Measurements from ENCODE around the gene TEX26.

TEX26 gene

GRCh38 chr13:30959678-30960077 is 27.2 kb downstream of the TEX26 start:
- Histone ChIP-seq H3K9ac (ENCODE audit: insufficient read length, low read depth) (no peak overlapping the region), H3K27me3 (ENCODE audit: insufficient read depth, insufficient read length) (no peaks in the 10 kb centered on the region), H3K4me1 (ENCODE audit: insufficient read depth, insufficient read length) (no peaks in the 10 kb centered on the region), H3K9me3 (ENCODE audit: insufficient read depth, low read length) (peaks cover 10% of the 10 kb centered on the region), H3K4me3 (ENCODE audit: insufficient read length, low read depth) (no peak overlapping the region), H3K36me3 (ENCODE audit: insufficient read depth, insufficient read length, low read length) (no peaks in the 10 kb centered on the region)
- TF ChIP-seq ZNF274 (IDR thresholded peaks at IDR 0.05; ENCODE audit: low read depth, low read length) (no peak), SUZ12 (IDR thresholded peaks at IDR 0.05; ENCODE audit: extremely low read depth, insufficient read depth, insufficient read length) (no peak), YY1 (IDR thresholded peaks at IDR 0.05; ENCODE audit: insufficient read depth, insufficient read length) (no peak)
- no peak for DNase-seq (ENCODE audit: low read depth, low spot score)

GRCh38 chr13:30963791-30964190 is 31.3 kb downstream of the TEX26 start:
- Histone ChIP-seq H3K4me3 (ENCODE audit: insufficient read length, low read depth) (no peak overlapping the region), H3K4me1 (ENCODE audit: insufficient read depth, insufficient read length) (no peaks in the 10 kb centered on the region), H3K9ac (ENCODE audit: insufficient read length, low read depth) (no peak overlapping the region), H3K36me3 (ENCODE audit: insufficient read depth, insufficient read length, low read length) (no peaks in the 10 kb centered on the region), H3K9me3 (ENCODE audit: insufficient read depth, low read length) (peaks cover 40% of the 10 kb centered on the region), H3K27me3 (ENCODE audit: insufficient read depth, insufficient read length) (no peaks in the 10 kb centered on the region)
- no peak for DNase-seq (ENCODE audit: low read depth, low spot score)
- TF ChIP-seq ZNF274 (IDR thresholded peaks at IDR 0.05; ENCODE audit: low read depth, low read length) (no peak), YY1 (IDR thresholded peaks at IDR 0.05; ENCODE audit: insufficient read depth, insufficient read length) (no peak)

- TF ChIP-seq ZNF274 (IDR thresholded peaks at IDR 0.05; ENCODE audit: low read depth, low read length) (no peak), YY1 (IDR thresholded peaks at IDR 0.05; ENCODE audit: insufficient read depth, insufficient read length) (no peak), SUZ12 (IDR thresholded peaks at IDR 0.05; ENCODE audit: extremely low read depth, insufficient read depth, insufficient read length) (no peak)
- Histone ChIP-seq H3K9ac (ENCODE audit: insufficient read length, low read depth) (no peak overlapping the region), H3K27me3 (ENCODE audit: insufficient read depth, insufficient read length) (no peaks in the 10 kb centered on the region), H3K4me1 (ENCODE audit: insufficient read depth, insufficient read length) (no peaks in the 10 kb centered on the region), H3K4me3 (ENCODE audit: insufficient read length, low read depth) (no peak overlapping the region), H3K9me3 (ENCODE audit: insufficient read depth, low read length) (peaks cover 35% of the 10 kb centered on the region), H3K36me3 (ENCODE audit: insufficient read depth, insufficient read length, low read length) (no peaks in the 10 kb centered on the region)
- no peak for DNase-seq (ENCODE audit: low read depth, low spot score)
Observed at GRCh38 chr13:30965380-30965779, 32.9 kb downstream of the TEX26 start.

- Histone ChIP-seq H3K4me1 (ENCODE audit: insufficient read depth, insufficient read length) (no peaks in the 10 kb centered on the region), H3K9me3 (ENCODE audit: insufficient read depth, low read length) (peaks cover 30% of the 10 kb centered on the region), H3K27me3 (ENCODE audit: insufficient read depth, insufficient read length) (no peaks in the 10 kb centered on the region), H3K9ac (ENCODE audit: insufficient read length, low read depth) (no peak overlapping the region), H3K36me3 (ENCODE audit: insufficient read depth, insufficient read length, low read length) (no peaks in the 10 kb centered on the region), H3K4me3 (ENCODE audit: insufficient read length, low read depth) (no peak overlapping the region)
- no peak for DNase-seq (ENCODE audit: low read depth, low spot score)
- TF ChIP-seq ZNF274 (IDR thresholded peaks at IDR 0.05; ENCODE audit: low read depth, low read length): no peak
- TF ChIP-seq SUZ12 (IDR thresholded peaks at IDR 0.05; ENCODE audit: extremely low read depth, insufficient read depth, insufficient read length): no peak
- no peak for TF ChIP-seq YY1 (IDR thresholded peaks at IDR 0.05; ENCODE audit: insufficient read depth, insufficient read length)
Observed at GRCh38 chr13:30966101-30966500, 33.6 kb downstream of the TEX26 start.

- Histone ChIP-seq H3K9ac (ENCODE audit: insufficient read length, low read depth) (no peak overlapping the region), H3K27me3 (ENCODE audit: insufficient read depth, insufficient read length) (no peaks in the 10 kb centered on the region), H3K4me3 (ENCODE audit: insufficient read length, low read depth) (no peak overlapping the region), H3K9me3 (ENCODE audit: insufficient read depth, low read length) (peaks cover 30% of the 10 kb centered on the region), H3K4me1 (ENCODE audit: insufficient read depth, insufficient read length) (no peaks in the 10 kb centered on the region), H3K36me3 (ENCODE audit: insufficient read depth, insufficient read length, low read length) (no peaks in the 10 kb centered on the region)
- TF ChIP-seq SUZ12 (IDR thresholded peaks at IDR 0.05; ENCODE audit: extremely low read depth, insufficient read depth, insufficient read length): no peak
- TF ChIP-seq YY1 (IDR thresholded peaks at IDR 0.05; ENCODE audit: insufficient read depth, insufficient read length): no peak
- no peak for TF ChIP-seq ZNF274 (IDR thresholded peaks at IDR 0.05; ENCODE audit: low read depth, low read length)
- DNase-seq (ENCODE audit: low read depth, low spot score): no peak
Observed at GRCh38 chr13:30968846-30969245, 36.4 kb downstream of the TEX26 start.

GRCh38 chr13:30971575-30971974 is 39.1 kb downstream of the TEX26 start:
- no peak overlapping the region for H3K9ac ChIP-seq (ENCODE audit: insufficient read length, low read depth)
- TF ChIP-seq YY1 (IDR thresholded peaks at IDR 0.05; ENCODE audit: insufficient read depth, insufficient read length) (no peak), ZNF274 (IDR thresholded peaks at IDR 0.05; ENCODE audit: low read depth, low read length) (no peak), SUZ12 (IDR thresholded peaks at IDR 0.05; ENCODE audit: extremely low read depth, insufficient read depth, insufficient read length) (no peak)
- peaks cover 17% of the 10 kb centered on the region for H3K9me3 ChIP-seq (ENCODE audit: insufficient read depth, low read length)
- no peaks in the 10 kb centered on the region for H3K27me3 ChIP-seq (ENCODE audit: insufficient read depth, insufficient read length)
- DNase-seq (ENCODE audit: low read depth, low spot score): no peak
- H3K4me1 ChIP-seq (ENCODE audit: insufficient read depth, insufficient read length): no peaks in the 10 kb centered on the region
- H3K36me3 ChIP-seq (ENCODE audit: insufficient read depth, insufficient read length, low read length): no peaks in the 10 kb centered on the region
- no peak overlapping the region for H3K4me3 ChIP-seq (ENCODE audit: insufficient read length, low read depth)

GRCh38 chr13:30972888-30973377 is 40.5 kb downstream of the TEX26 start:
- TF ChIP-seq YY1 (IDR thresholded peaks at IDR 0.05; ENCODE audit: insufficient read depth, insufficient read length) (no peak), ZNF274 (IDR thresholded peaks at IDR 0.05; ENCODE audit: low read depth, low read length) (no peak), SUZ12 (IDR thresholded peaks at IDR 0.05; ENCODE audit: extremely low read depth, insufficient read depth, insufficient read length) (no peak)
- Histone ChIP-seq H3K9ac (ENCODE audit: insufficient read length, low read depth) (no peak overlapping the region), H3K36me3 (ENCODE audit: insufficient read depth, insufficient read length, low read length) (no peaks in the 10 kb centered on the region), H3K4me3 (ENCODE audit: insufficient read length, low read depth) (no peak overlapping the region), H3K27me3 (ENCODE audit: insufficient read depth, insufficient read length) (no peaks in the 10 kb centered on the region), H3K9me3 (ENCODE audit: insufficient read depth, low read length) (peaks cover 4% of the 10 kb centered on the region; the same call in 1 of the 2 replicates), H3K4me1 (ENCODE audit: insufficient read depth, insufficient read length) (no peaks in the 10 kb centered on the region)
- DNase-seq (ENCODE audit: low read depth, low spot score): no peak

All from NT2/D1 (cell line).